ENCODE measurements around the gene PRKD3.

PRKD3 gene

DNA sequence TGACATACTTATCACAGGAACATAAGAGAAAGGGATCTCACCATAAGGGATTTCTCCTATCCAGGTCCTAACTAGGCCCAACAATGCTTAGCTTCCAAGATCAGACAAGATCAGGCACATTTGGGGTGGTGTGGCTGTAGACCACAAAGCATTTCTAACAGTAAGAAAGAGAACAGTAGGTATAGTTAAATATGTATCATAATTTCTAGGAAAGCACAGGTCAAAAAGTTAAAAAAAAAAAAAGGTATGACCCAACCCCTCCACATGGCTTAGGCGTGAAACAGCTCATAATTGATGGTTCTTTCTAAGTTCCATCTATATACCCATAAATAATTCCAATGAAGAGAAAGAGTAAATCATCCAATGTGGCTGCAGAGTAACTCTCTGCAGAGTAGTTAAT lies 6.9 kb downstream of the PRKD3 start:
- TF ChIP-seq, protein P1, sequence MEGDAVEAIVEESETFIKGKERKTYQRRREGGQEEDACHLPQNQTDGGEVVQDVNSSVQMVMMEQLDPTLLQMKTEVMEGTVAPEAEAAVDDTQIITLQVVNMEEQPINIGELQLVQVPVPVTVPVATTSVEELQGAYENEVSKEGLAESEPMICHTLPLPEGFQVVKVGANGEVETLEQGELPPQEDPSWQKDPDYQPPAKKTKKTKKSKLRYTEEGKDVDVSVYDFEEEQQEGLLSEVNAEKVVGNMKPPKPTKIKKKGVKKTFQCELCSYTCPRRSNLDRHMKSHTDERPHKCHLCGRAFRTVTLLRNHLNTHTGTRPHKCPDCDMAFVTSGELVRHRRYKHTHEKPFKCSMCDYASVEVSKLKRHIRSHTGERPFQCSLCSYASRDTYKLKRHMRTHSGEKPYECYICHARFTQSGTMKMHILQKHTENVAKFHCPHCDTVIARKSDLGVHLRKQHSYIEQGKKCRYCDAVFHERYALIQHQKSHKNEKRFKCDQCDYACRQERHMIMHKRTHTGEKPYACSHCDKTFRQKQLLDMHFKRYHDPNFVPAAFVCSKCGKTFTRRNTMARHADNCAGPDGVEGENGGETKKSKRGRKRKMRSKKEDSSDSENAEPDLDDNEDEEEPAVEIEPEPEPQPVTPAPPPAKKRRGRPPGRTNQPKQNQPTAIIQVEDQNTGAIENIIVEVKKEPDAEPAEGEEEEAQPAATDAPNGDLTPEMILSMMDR (IDR thresholded peaks at IDR 0.05; ENCODE audit: insufficient read depth, missing control alignments): no peak
- FAIRE-seq: no peak
- no peak for DNase-seq (ENCODE audit: insufficient read length, low spot score)

DNA sequence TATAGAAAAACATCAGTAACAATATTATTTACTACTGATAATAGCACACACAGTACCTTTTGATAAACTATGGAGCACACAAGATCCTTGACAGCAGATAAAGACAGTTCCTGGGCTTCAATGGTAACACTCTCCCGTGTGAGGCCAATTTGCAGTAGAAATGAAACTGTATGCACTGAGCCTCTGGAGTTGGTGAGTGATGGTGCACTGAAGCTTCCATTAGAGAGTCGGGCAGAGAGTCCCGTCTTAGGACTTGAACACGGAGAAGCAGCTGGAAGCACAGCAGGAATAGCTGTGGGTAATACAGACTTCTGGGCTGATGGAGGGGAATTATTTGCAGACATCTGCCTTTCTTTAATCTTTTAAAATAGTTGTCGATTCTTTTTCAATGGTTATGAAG lies 8.5 kb downstream of the PRKD3 start:
- DNase-seq (ENCODE audit: insufficient read length, low spot score) (no peak), FAIRE-seq (no peak)
- TF ChIP-seq, protein P1 (IDR thresholded peaks at IDR 0.05; ENCODE audit: insufficient read depth, missing control alignments): no peak

- FAIRE-seq (no peak), DNase-seq (ENCODE audit: insufficient read length, low spot score) (no peak)
- TF ChIP-seq, protein P1 (IDR thresholded peaks at IDR 0.05; ENCODE audit: insufficient read depth, missing control alignments): no peak
These were observed 9.3 kb downstream of the PRKD3 start for GRCh38 chr2:37315364-37315763.

GRCh38 chr2:37307500-37307899 lies 17.1 kb downstream of the PRKD3 start:
- FAIRE-seq (no peak), DNase-seq (ENCODE audit: insufficient read length, low spot score) (no peak)
- TF ChIP-seq, protein P1 (IDR thresholded peaks at IDR 0.05; ENCODE audit: insufficient read depth, missing control alignments): no peak

DNA sequence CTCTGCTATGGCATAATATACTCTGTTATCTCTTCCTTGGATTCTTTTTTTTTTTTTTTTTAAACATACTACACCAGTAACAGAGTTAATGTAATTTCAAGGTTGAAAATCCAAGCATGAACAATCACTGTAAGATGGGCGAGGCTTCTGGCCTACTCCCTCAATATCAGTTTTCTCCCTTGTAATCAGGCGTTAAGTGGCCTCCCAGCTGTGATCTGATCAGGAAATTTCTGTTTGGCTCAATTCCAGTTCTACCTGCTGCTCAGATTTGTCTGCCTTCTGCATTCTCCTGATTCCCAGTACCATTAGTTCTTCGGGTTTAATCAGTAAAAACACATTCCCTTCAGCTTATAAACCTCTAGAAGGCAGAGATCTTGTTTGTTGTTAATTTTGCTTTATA lies 18.6 kb downstream of the PRKD3 start:
- TF ChIP-seq, protein P1 (IDR thresholded peaks at IDR 0.05; ENCODE audit: insufficient read depth, missing control alignments): no peak
- no peak for FAIRE-seq
- DNase-seq (ENCODE audit: insufficient read length, low spot score): no peak

GRCh38 chr2:37302701-37303252 lies 21.9 kb downstream of the PRKD3 start:
- DNase-seq (ENCODE audit: insufficient read length, low spot score): no peak
- TF ChIP-seq, protein P1 (IDR thresholded peaks at IDR 0.05; ENCODE audit: insufficient read depth, missing control alignments): no peak
- no peak for FAIRE-seq

GRCh38 chr2:37301408-37301807 lies 23.2 kb downstream of the PRKD3 start:
- DNase-seq (ENCODE audit: insufficient read length, low spot score): no peak
- peak; percentile 11 for FAIRE-seq
- TF ChIP-seq, protein P1 (IDR thresholded peaks at IDR 0.05; ENCODE audit: insufficient read depth, missing control alignments): no peak
